Panc1 (cell line): Measurements from ENCODE around the gene TRIM29. TPM values are rescaled to one million over a fixed set of nuclear protein-coding genes. Genes with fewer than 3 reads are reported as not detected.

Source experiments
- total RNA-seq: library from RNA; stranded (reverse); gene quantifications from one replicate; pipeline ENCODE4 v1.2.1, GENCODE V29; 2021; ENCODE audit not compliant: unreplicated experiment

Gene TRIM29
- total RNA-seq, 1 experiment from 2014 or later = 0.64 TPM

Other genes starting within 250 kb of the TRIM29 start
- 13.7 TPM for gene OAF, start 72.9 kb upstream of the TRIM29 start, total RNA-seq
- gene POU2F3, start 102.0 kb upstream of the TRIM29 start, total RNA-seq = not detected
- gene TLCD5, start 187.2 kb upstream of the TRIM29 start, total RNA-seq = 22.8 TPM
- 182 TPM for gene ARHGEF12, start 198.3 kb upstream of the TRIM29 start, total RNA-seq